IMR-90 (cell line): ENCODE measurements around the gene RIPK4. TPM values are rescaled to one million over a fixed set of nuclear protein-coding genes. Genes with fewer than 3 reads are reported as not detected.

Experiments
- ATAC-seq: fragments of 200-7000 bp; cut with Tn5 transposase; 2 replicates; pipeline ENCODE4 v1.9.1; 2020; ENCODE audit warnings: low read depth, mild to moderate bottlenecking, moderate library complexity
- BruUV-seq: library from RNA; stranded (reverse); fragments of 400-500 nt; replicated peaks from 2 replicates; lab custom pipeline; 2021; lab: Mats Ljungman, UMichigan
- CTCF ChIA-PET: fragments of 300-600 bp; formaldehyde crosslinking; extraction: SDS; loops from one replicate; lab custom pipeline; 2021; ENCODE audit warnings: antibody characterized with exemption; lab: Yijun Ruan, JAX
- POLR2A ChIA-PET: fragments of 300-600 bp; sonication (Branson Sonifier 250); formaldehyde crosslinking; loops from one replicate; lab custom pipeline; 2022; ENCODE audit warnings: antibody characterized with exemption; ENCODE audit not compliant: unreplicated experiment; lab: Charles Lee
- DNase-seq: peaks from one replicate; pipeline ENCODE4 v3.0.0; 2013
- H2AFZ ChIP-seq: replicated peaks from 2 replicates; pipeline ENCODE3; 2013; ENCODE audit warnings: low read length, mild to moderate bottlenecking; ENCODE audit not compliant: poor library complexity
- H2AK5ac ChIP-seq: 2 replicates; pipeline ENCODE4 v1.6.1; 2013; ENCODE audit warnings: low read depth, low read length, inconsistent platforms
- H2AK9ac ChIP-seq: replicated peaks from 2 replicates; pipeline ENCODE3; 2013; ENCODE audit warnings: mild to moderate bottlenecking, low read depth, low read length, moderate library complexity; ENCODE audit not compliant: poor library complexity
- H2BK120ac ChIP-seq: 2 replicates; pipeline ENCODE4 v1.6.1; 2013; ENCODE audit warnings: low read depth, low read length, inconsistent platforms
- H2BK15ac ChIP-seq: 3 replicates; pipeline ENCODE4 v1.6.1; 2013; ENCODE audit warnings: low read depth, low read length, inconsistent platforms
- H2BK20ac ChIP-seq: 2 replicates; pipeline ENCODE4 v1.6.1; 2013; ENCODE audit warnings: low read depth, mild to moderate bottlenecking, inconsistent platforms, low read length, moderate library complexity
- H2BK5ac ChIP-seq: 2 replicates; pipeline ENCODE4 v1.6.1; 2013; ENCODE audit warnings: mild to moderate bottlenecking, low read depth, low read length, inconsistent platforms; ENCODE audit not compliant: poor library complexity, severe bottlenecking
- H3K14ac ChIP-seq: replicated peaks from 2 replicates; pipeline ENCODE4 v1.6.1; 2013; ENCODE audit warnings: low read depth, low read length, inconsistent platforms
- H3K18ac ChIP-seq: 2 replicates; pipeline ENCODE4 v1.6.1; 2013; ENCODE audit warnings: low read depth, low read length, control low read depth
- H3K23ac ChIP-seq: 2 replicates; pipeline ENCODE4 v1.6.1; 2013; ENCODE audit warnings: low read depth, low read length, inconsistent platforms
- H3K27ac ChIP-seq: 2 replicates; pipeline ENCODE4 v1.5.1; 2013; ENCODE audit warnings: mild to moderate bottlenecking, control low read depth, low read length; ENCODE audit not compliant: insufficient read depth
- H3K27me3 ChIP-seq: 2 replicates; pipeline ENCODE4 v1.6.1; 2013; ENCODE audit warnings: low read length; ENCODE audit not compliant: control insufficient read depth, insufficient read depth
- H3K36me3 ChIP-seq: 2 replicates; pipeline ENCODE4 v1.6.1; 2013; ENCODE audit warnings: low read length, mixed read lengths; ENCODE audit not compliant: control insufficient read depth, insufficient read depth
- H3K4ac ChIP-seq: 2 replicates; pipeline ENCODE4 v1.6.1; 2013; ENCODE audit warnings: low read depth, low read length, inconsistent platforms
- H3K4me1 ChIP-seq: 2 replicates; pipeline ENCODE4 v1.6.1; 2013; ENCODE audit warnings: low read length, mixed read lengths; ENCODE audit not compliant: control insufficient read depth, insufficient read depth
- H3K4me2 ChIP-seq: 2 replicates; pipeline ENCODE4 v1.6.1; 2013; ENCODE audit warnings: low read depth, mild to moderate bottlenecking, control low read depth, low read length, moderate library complexity
- H3K4me3 ChIP-seq: 2 replicates; pipeline ENCODE4 v1.5.1; 2013; ENCODE audit warnings: low read depth, mild to moderate bottlenecking, control low read depth, low read length, moderate library complexity; ENCODE audit not compliant: insufficient read depth
- H3K56ac ChIP-seq: 2 replicates; pipeline ENCODE4 v1.6.1; 2013; ENCODE audit warnings: low read length, inconsistent platforms; ENCODE audit not compliant: insufficient read depth; ENCODE audit errors: extremely low read depth
- H3K79me1 ChIP-seq, 2 experiments: 2 replicates each; pipeline ENCODE4 v1.6.1; 2013; ENCODE audit warnings: low read length in 2 of 2, inconsistent platforms in 1 of 2, low read depth in 1 of 2
- H3K9ac ChIP-seq: 2 replicates; pipeline ENCODE4 v1.6.1; 2013; ENCODE audit warnings: low read depth, low read length, control low read depth
- H3K9me1 ChIP-seq: 2 replicates; pipeline ENCODE4 v1.6.1; 2013; ENCODE audit warnings: low read length, inconsistent platforms; ENCODE audit not compliant: insufficient read depth
- H3K9me3 ChIP-seq: 2 replicates; pipeline ENCODE4 v1.6.1; 2013; ENCODE audit warnings: low read length; ENCODE audit not compliant: control insufficient read depth, insufficient read depth
- H4K20me1 ChIP-seq: 2 replicates; pipeline ENCODE4 v1.6.1; 2013; ENCODE audit warnings: low read length, inconsistent platforms; ENCODE audit not compliant: insufficient read depth
- H4K5ac ChIP-seq: 2 replicates; pipeline ENCODE4 v1.6.1; 2013; ENCODE audit warnings: mild to moderate bottlenecking, low read depth, low read length, control low read depth
- H4K8ac ChIP-seq, 2 experiments: 2 replicates each; pipeline ENCODE4 v1.6.1; 2013; ENCODE audit warnings: low read depth in 2 of 2, low read length in 2 of 2, control low read depth in 1 of 2, inconsistent platforms in 1 of 2
- H4K91ac ChIP-seq: 2 replicates; pipeline ENCODE4 v1.6.1; 2013; ENCODE audit warnings: low read depth, low read length, inconsistent platforms; ENCODE audit not compliant: insufficient read depth
- CHD1 ChIP-seq: IDR thresholded peaks from 2 replicates; pipeline ENCODE4 v1.6.1; 2012; ENCODE audit warnings: low read depth, low read length, improper control_type of control experiment
- MAFK ChIP-seq: IDR thresholded peaks from 2 replicates; pipeline ENCODE4 v1.6.1; 2012; ENCODE audit warnings: low read depth, low read length, improper control_type of control experiment
- MXI1 ChIP-seq: IDR thresholded peaks from 2 replicates; pipeline ENCODE4 v1.6.1; 2012; ENCODE audit warnings: low read depth, mild to moderate bottlenecking, low read length, moderate library complexity, borderline replicate concordance
- NFE2L2 ChIP-seq: fragments of 150-350 bp; IDR thresholded peaks from 2 replicates; pipeline ENCODE4 v1.6.1; 2016; ENCODE audit warnings: low read depth, mild to moderate bottlenecking, low read length
- RCOR1 ChIP-seq: IDR thresholded peaks from 2 replicates; pipeline ENCODE4 v1.6.1; 2012; ENCODE audit warnings: mild to moderate bottlenecking, low read length, improper control_type of control experiment; ENCODE audit not compliant: insufficient replicate concordance
- WGBS, 2 experiments: methylation state at CpG; one replicate each; pipeline versions ENCODE4 v1.1.5 to v1.1.7; 2013; ENCODE audit warnings: missing lambda C conversion rate in 2 of 2; ENCODE audit not compliant: insufficient read length in 1 of 2; ENCODE audit errors: extremely low coverage in 2 of 2; 5-methylcytosine and 5-hydroxymethylcytosine counted together
- dilution Hi-C: fragments of 300-500 bp; cut with HindIII; formaldehyde crosslinking; loops from one replicate; pipeline ENCODE4 v1.14.3; 2018; ENCODE audit warnings: low sequenced_read_pairs; ENCODE audit not compliant: unreplicated experiment
- in situ Hi-C: fragments of 300-500 bp; cut with MboI; formaldehyde crosslinking; loops from 3 replicates; pipeline ENCODE4 v1.14.3; 2019; ENCODE audit warnings: low sequenced_read_pairs, inconsistent platforms, mixed read lengths
- intact Hi-C: fragments of 100-400 bp; cut with micrococcal nuclease; formaldehyde crosslinking; loops from 2 replicates; pipeline ENCODE4 v1.10.0; 2022
- polyA plus RNA-seq, 3 experiments: library from polyadenylated mRNA; depleted of rRNA; stranded (reverse); fragments of >200 nt; gene quantifications; 2 replicates each; pipeline ENCODE4 v1.2.3, GENCODE V29; 2012; ENCODE audit warnings: low replicate concordance in 1 of 3
- total RNA-seq: library from RNA; depleted of rRNA; stranded (reverse); fragments of >200 nt; gene quantifications from 2 replicates; pipeline ENCODE4 v1.2.3, GENCODE V29; 2012
- TF ChIP-seq, protein P1 (sequence below): fragments of 150-350 bp; IDR thresholded peaks from 2 replicates; pipeline ENCODE4 v1.6.1; 2017; ENCODE audit warnings: mild to moderate bottlenecking, antibody characterized with exemption, low read length, low read depth
- TF ChIP-seq, protein P2 (sequence below): fragments of 150-350 bp; IDR thresholded peaks from 2 replicates; pipeline ENCODE4 v1.6.1; 2016; ENCODE audit warnings: low read depth, mild to moderate bottlenecking, low read length, moderate library complexity, borderline replicate concordance
- TF ChIP-seq, protein P3 (sequence below): conservative IDR thresholded peaks from 2 replicates; pipeline ENCODE4 v1.5.1; 2012; ENCODE audit warnings: mild to moderate bottlenecking, low read depth, low read length, improper control_type of control experiment

Gene RIPK4
- total and polyA plus RNA-seq, 2 of the 4 experiments (the other 2 are of a cell fraction) = under 0.01 to 0.03 TPM

DNA sequence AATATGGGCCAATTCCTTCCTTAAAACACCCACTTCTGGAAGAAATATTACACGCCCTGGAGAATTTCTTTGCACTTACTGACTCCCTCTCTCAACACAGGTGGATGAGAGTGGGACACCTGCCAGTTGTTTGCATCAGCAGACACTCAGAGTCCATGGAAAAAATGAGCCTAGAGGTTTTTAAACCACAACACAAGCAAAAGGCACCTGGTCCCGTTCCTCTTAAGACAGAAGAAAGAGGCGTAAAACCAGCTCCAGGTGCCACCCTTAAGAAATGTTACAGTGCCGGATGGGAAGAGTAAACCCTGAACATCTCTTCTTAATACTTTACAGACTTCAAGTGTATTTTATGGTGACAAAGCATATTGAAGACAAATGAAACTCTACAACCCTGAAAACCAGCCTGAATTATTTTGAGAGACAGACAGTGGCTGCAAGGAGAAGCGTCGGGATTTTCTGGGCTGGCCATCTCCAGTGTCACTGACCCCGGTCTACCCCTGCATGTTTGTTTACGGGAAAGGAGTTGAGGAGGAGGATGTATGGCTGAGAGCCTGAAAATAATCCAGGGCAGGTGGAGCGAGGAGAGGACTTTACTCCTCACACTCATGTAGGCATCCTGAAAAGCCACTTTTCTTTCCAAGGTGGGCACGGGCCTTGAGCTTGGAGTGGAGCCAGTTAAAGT is 7.8 kb upstream of the RIPK4 start:
- Histone ChIP-seq H2BK20ac (no peak overlapping the region), H2AK9ac (no peak overlapping the region), H4K20me1 (no peaks in the 10 kb centered on the region), H3K27me3 (peaks cover 78% of the 10 kb centered on the region), H2BK120ac (no peak overlapping the region), H3K9ac (no peak overlapping the region), H3K14ac (no peak overlapping the region), H3K4me3 (no peak overlapping the region), H3K4ac (no peak overlapping the region), H2AFZ (no peak overlapping the region), H3K79me1 (no peaks in the 10 kb centered on the region), H3K4me2 (no peak overlapping the region), H3K27ac (no peak overlapping the region), H4K5ac (no peak overlapping the region), H3K36me3 (no peaks in the 10 kb centered on the region), H3K23ac (no peak overlapping the region), H3K9me1 (no peaks in the 10 kb centered on the region), H3K4me1 (no peaks in the 10 kb centered on the region), H2BK15ac (no peak overlapping the region), H4K8ac (no peak overlapping the region), H3K18ac (no peak overlapping the region), H3K9me3 (0 out of 2 replicates have a peak, but pooled peaks cover under 1% of the 10 kb centered on the region), H2AK5ac (no peak overlapping the region), H2BK5ac (no peak overlapping the region), H3K56ac (no peak overlapping the region), H4K91ac (no peak overlapping the region)
- BruUV-seq = no TSS peak
- no CpG with 5 or more reads among the region's 10 CpGs for WGBS, 2 experiments
- in situ Hi-C loops = loop anchor here (25.0 kb wide), 1 partner anchor 487 kb away; no protein-coding TSS in a partner anchor
- no peak for ATAC-seq
- intact Hi-C loops = no loop called here
- TF ChIP-seq, protein P1, sequence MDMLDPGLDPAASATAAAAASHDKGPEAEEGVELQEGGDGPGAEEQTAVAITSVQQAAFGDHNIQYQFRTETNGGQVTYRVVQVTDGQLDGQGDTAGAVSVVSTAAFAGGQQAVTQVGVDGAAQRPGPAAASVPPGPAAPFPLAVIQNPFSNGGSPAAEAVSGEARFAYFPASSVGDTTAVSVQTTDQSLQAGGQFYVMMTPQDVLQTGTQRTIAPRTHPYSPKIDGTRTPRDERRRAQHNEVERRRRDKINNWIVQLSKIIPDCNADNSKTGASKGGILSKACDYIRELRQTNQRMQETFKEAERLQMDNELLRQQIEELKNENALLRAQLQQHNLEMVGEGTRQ = no peak
- no peak for TF ChIP-seq MAFK
- TF ChIP-seq NFE2L2 = no peak
- TF ChIP-seq, protein P2, sequence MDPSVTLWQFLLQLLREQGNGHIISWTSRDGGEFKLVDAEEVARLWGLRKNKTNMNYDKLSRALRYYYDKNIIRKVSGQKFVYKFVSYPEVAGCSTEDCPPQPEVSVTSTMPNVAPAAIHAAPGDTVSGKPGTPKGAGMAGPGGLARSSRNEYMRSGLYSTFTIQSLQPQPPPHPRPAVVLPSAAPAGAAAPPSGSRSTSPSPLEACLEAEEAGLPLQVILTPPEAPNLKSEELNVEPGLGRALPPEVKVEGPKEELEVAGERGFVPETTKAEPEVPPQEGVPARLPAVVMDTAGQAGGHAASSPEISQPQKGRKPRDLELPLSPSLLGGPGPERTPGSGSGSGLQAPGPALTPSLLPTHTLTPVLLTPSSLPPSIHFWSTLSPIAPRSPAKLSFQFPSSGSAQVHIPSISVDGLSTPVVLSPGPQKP = no peak
- TF ChIP-seq, protein P3, sequence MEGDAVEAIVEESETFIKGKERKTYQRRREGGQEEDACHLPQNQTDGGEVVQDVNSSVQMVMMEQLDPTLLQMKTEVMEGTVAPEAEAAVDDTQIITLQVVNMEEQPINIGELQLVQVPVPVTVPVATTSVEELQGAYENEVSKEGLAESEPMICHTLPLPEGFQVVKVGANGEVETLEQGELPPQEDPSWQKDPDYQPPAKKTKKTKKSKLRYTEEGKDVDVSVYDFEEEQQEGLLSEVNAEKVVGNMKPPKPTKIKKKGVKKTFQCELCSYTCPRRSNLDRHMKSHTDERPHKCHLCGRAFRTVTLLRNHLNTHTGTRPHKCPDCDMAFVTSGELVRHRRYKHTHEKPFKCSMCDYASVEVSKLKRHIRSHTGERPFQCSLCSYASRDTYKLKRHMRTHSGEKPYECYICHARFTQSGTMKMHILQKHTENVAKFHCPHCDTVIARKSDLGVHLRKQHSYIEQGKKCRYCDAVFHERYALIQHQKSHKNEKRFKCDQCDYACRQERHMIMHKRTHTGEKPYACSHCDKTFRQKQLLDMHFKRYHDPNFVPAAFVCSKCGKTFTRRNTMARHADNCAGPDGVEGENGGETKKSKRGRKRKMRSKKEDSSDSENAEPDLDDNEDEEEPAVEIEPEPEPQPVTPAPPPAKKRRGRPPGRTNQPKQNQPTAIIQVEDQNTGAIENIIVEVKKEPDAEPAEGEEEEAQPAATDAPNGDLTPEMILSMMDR = no peak
- no peak for TF ChIP-seq CHD1
- TF ChIP-seq RCOR1 = no peak
- TF ChIP-seq MXI1 = no peak
- dilution Hi-C loops = no loop called here
- DNase-seq = no peak
- POLR2A ChIA-PET = no interaction called here
- CTCF ChIA-PET = interaction anchor here (0.6 to 6.9 kb wide), 4 partner anchors 11 to 519 kb away, joined by 3 to 61 read pairs (median 6); no protein-coding TSS in a partner anchor
